ENCODE measurements around the gene C20orf202. TPM values are rescaled to one million over a fixed set of nuclear protein-coding genes. Genes with fewer than 3 reads are reported as not detected.

The C20orf202 gene
- total RNA-seq, 1 experiment from 2014 or later = not detected

DNA sequence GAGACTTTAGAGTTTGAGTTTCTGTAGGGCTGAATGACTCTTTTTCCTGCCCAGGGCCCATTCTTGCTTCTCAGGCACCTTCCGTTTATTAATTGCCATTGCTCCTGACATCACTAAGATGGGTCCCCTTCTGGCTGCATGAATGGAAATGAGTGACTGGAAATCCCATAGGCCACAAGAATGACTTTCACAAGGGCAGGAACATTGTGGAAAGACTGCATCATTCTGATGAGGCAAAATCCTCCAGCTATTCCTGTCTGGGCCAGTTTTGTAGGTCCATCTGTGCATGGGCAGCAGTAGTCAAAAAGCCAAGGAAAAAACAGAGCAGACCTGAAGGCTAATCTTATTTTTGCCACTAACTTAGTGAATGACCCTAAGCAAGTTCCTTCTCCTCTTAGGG lies 37.7 kb upstream of the C20orf202 start:
- Histone ChIP-seq H3K36me3 (ENCODE audit: low read depth, low read length) (peaks cover 87% of the 10 kb centered on the region), H4K20me1 (ENCODE audit: low read length) (no peaks in the 10 kb centered on the region; the same call in 1 of the 2 replicates), H3K9me3 (ENCODE audit: low read length) (no peaks in the 10 kb centered on the region), H3K27ac (ENCODE audit: low read length) (no peak overlapping the region), H3K4me2 (ENCODE audit: low read length) (no peak overlapping the region), H3K27me3 (ENCODE audit: low read length) (no peaks in the 10 kb centered on the region), H3K4me3 (ENCODE audit: low read length) (no peak overlapping the region), H3K9ac (ENCODE audit: low read length) (no peak overlapping the region), H3K79me2 (ENCODE audit: low read length) (no peaks in the 10 kb centered on the region), H3F3A (ENCODE audit: low read length, unreplicated experiment) (no peaks in the 10 kb centered on the region), H3K4me1 (ENCODE audit: insufficient read depth, low read length) (no peaks in the 10 kb centered on the region), H3K9me2 (replicated peaks; ENCODE audit: low read length) (no peaks in the 10 kb centered on the region), H2AFZ (ENCODE audit: low read length) (no peak overlapping the region)
- TF ChIP-seq EZH2 (IDR thresholded peaks at IDR 0.05; ENCODE audit: low read length, unreplicated experiment) = no peak
- TF ChIP-seq, protein P1, sequence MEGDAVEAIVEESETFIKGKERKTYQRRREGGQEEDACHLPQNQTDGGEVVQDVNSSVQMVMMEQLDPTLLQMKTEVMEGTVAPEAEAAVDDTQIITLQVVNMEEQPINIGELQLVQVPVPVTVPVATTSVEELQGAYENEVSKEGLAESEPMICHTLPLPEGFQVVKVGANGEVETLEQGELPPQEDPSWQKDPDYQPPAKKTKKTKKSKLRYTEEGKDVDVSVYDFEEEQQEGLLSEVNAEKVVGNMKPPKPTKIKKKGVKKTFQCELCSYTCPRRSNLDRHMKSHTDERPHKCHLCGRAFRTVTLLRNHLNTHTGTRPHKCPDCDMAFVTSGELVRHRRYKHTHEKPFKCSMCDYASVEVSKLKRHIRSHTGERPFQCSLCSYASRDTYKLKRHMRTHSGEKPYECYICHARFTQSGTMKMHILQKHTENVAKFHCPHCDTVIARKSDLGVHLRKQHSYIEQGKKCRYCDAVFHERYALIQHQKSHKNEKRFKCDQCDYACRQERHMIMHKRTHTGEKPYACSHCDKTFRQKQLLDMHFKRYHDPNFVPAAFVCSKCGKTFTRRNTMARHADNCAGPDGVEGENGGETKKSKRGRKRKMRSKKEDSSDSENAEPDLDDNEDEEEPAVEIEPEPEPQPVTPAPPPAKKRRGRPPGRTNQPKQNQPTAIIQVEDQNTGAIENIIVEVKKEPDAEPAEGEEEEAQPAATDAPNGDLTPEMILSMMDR (conservative IDR thresholded peaks at IDR 0.05; ENCODE audit: low read depth, low read length) = no peak
- TF ChIP-seq EZH2phosphoT487 (IDR thresholded peaks at IDR 0.05; ENCODE audit: borderline replicate concordance, low read length) = no peak
- BruUV-seq (replicated peaks) = no TSS peak
- CTCF ChIA-PET = no interaction called here
- POLR2A ChIA-PET (ENCODE audit: unreplicated experiment) = no interaction called here
- ATAC-seq (no peak), DNase-seq (no peak)
- intact Hi-C loops (cut with micrococcal nuclease) = no loop called here

DNA sequence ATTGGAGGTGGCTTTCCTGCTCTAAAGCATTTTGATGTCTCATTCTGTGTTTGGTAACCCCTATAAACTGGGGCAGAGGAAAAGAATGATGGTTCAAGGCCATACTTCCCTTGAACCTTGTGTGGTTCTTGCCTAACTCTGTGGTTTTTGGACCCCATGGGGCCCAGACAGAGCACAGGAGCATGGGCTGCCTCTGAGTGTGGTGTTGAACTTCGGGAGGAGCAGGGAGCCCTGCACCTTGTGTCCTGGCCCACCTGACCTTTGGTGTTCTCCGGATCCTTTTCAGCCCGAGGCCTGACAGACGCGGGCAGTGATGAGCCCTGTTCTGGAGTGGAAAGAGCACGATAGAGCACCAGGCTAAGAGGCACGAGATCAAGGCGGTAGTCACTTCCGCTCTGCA lies 37.3 kb upstream of the C20orf202 start:
- POLR2A ChIA-PET (ENCODE audit: unreplicated experiment) = no interaction called here
- DNase-seq = no peak

More for the DNA sequence above, 37.3 kb upstream of the C20orf202 start:
- no peaks in the 10 kb centered on the region for H3F3A ChIP-seq (ENCODE audit: low read length, unreplicated experiment)
- H3K9me2 ChIP-seq (replicated peaks; ENCODE audit: low read length) = no peaks in the 10 kb centered on the region
- no peaks in the 10 kb centered on the region for H3K9me3 ChIP-seq (ENCODE audit: low read length)
- H2AFZ ChIP-seq (ENCODE audit: low read length) = no peak overlapping the region
- no peak overlapping the region for H3K9ac ChIP-seq (ENCODE audit: low read length)
- H3K27ac ChIP-seq (ENCODE audit: low read length) = no peak overlapping the region
- H3K36me3 ChIP-seq (ENCODE audit: low read depth, low read length) = peaks cover 86% of the 10 kb centered on the region
- TF ChIP-seq EZH2 (IDR thresholded peaks at IDR 0.05; ENCODE audit: low read length, unreplicated experiment) (no peak), EZH2phosphoT487 (IDR thresholded peaks at IDR 0.05; ENCODE audit: borderline replicate concordance, low read length) (no peak)
- TF ChIP-seq, protein P1 (conservative IDR thresholded peaks at IDR 0.05; ENCODE audit: low read depth, low read length) = no peak
- H4K20me1 ChIP-seq (ENCODE audit: low read length) = no peaks in the 10 kb centered on the region; the same call in 1 of the 2 replicates
- H3K27me3 ChIP-seq (ENCODE audit: low read length) = no peaks in the 10 kb centered on the region
- intact Hi-C loops (cut with micrococcal nuclease) = no loop called here
- BruUV-seq (replicated peaks) = no TSS peak
- CTCF ChIA-PET = no interaction called here
- no peak for ATAC-seq
- H3K4me2 ChIP-seq (ENCODE audit: low read length) = no peak overlapping the region
- H3K79me2 ChIP-seq (ENCODE audit: low read length) = no peaks in the 10 kb centered on the region
- H3K4me1 ChIP-seq (ENCODE audit: insufficient read depth, low read length) = no peaks in the 10 kb centered on the region
- no peak overlapping the region for H3K4me3 ChIP-seq (ENCODE audit: low read length)
